HepG2 (cell line): ENCODE results near the gene CGREF1. TPM values are rescaled to one million over a fixed set of nuclear protein-coding genes. Genes with fewer than 3 reads are reported as not detected.

Experiments
- CREB1 ChIP-seq, 2 experiments: fragments of 450-650 bp in 1 of 2; IDR thresholded peaks; 2 replicates each; pipeline ENCODE4 v1.6.1; 2016 to 2017; ENCODE audit warnings: control low read depth in 1 of 2, mild to moderate bottlenecking in 1 of 2, missing compliant biosample characterization in 1 of 2, missing genetic modification characterization in 1 of 2
- DMAP1 ChIP-seq: IDR thresholded peaks from 2 replicates; pipeline ENCODE4 v1.6.1; 2016
- HIVEP1 ChIP-seq: sonication (generic); formaldehyde crosslinking; IDR thresholded peaks from 2 replicates; pipeline ENCODE4 v1.4.0; 2020; ENCODE audit warnings: mild to moderate bottlenecking, missing genetic modification reagents
- HNF1A ChIP-seq, 2 experiments: sonication (generic) in 1 of 2; formaldehyde crosslinking in 1 of 2; IDR thresholded peaks; 2 replicates each; pipeline versions ENCODE4 v1.4.0 to v1.6.1; 2016 to 2020; ENCODE audit warnings: borderline replicate concordance in 1 of 2, low read depth in 1 of 2, mild to moderate bottlenecking in 1 of 2, missing genetic modification reagents in 1 of 2
- KDM2A ChIP-seq: sonication (generic); formaldehyde crosslinking; IDR thresholded peaks from 2 replicates; pipeline ENCODE4 v1.4.0; 2020; ENCODE audit warnings: low read depth, missing genetic modification reagents, borderline replicate concordance
- MED13 ChIP-seq: sonication (generic); formaldehyde crosslinking; IDR thresholded peaks from 2 replicates; pipeline ENCODE4 v1.5.0; 2020; ENCODE audit warnings: missing genetic modification reagents
- MEIS1 ChIP-seq: sonication (generic); formaldehyde crosslinking; IDR thresholded peaks from 2 replicates; pipeline ENCODE4 v1.9.0; 2021; ENCODE audit warnings: mild to moderate bottlenecking, missing genetic modification reagents, moderate library complexity, borderline replicate concordance
- MTA1 ChIP-seq: sonication (generic); formaldehyde crosslinking; IDR thresholded peaks from 2 replicates; pipeline ENCODE4 v1.4.0; 2020; ENCODE audit warnings: missing genetic modification reagents, mild to moderate bottlenecking, borderline replicate concordance
- ZNF318 ChIP-seq: sonication (generic); formaldehyde crosslinking; IDR thresholded peaks from 2 replicates; pipeline ENCODE4 v1.4.0; 2020; ENCODE audit warnings: mild to moderate bottlenecking, missing genetic modification reagents
- ZNF761 ChIP-seq: sonication (generic); formaldehyde crosslinking; conservative IDR thresholded peaks from 2 replicates; pipeline ENCODE4 v1.4.0; 2020; ENCODE audit warnings: mild to moderate bottlenecking, missing genetic modification reagents
- ZNF850 ChIP-seq: sonication (generic); formaldehyde crosslinking; conservative IDR thresholded peaks from 2 replicates; pipeline ENCODE4 v1.9.0; 2021; ENCODE audit warnings: mild to moderate bottlenecking, missing genetic modification reagents
- polyA plus RNA-seq, 8 experiments: library from polyadenylated mRNA; depleted of rRNA in 3 of 8; stranded (reverse) in 7 of 8; unstranded in 1 of 8; fragments of >200 nt; fragmentation: Illumina TruSeq in 4 of 8; extraction: Trizol in 4 of 8; gene quantifications; 2 replicates each; pipeline versions ENCODE4 v1.2.1 to v1.2.3, GENCODE V29; 2011 to 2016; ENCODE audit warnings: low read depth in 4 of 8, missing spikeins in 1 of 8, mixed read lengths in 1 of 8; ENCODE audit not compliant: insufficient read depth in 1 of 8
- total RNA-seq, 5 experiments: library from RNA; depleted of rRNA; stranded (reverse); fragments of >200 nt; fragmentation: Illumina TruSeq; extraction: Trizol; gene quantifications; 2 replicates each; pipeline ENCODE4 v1.2.3, GENCODE V29; 2016; ENCODE audit warnings: low read depth in 1 of 5
- TF ChIP-seq, protein P1 (sequence below): sonication (generic); formaldehyde crosslinking; IDR thresholded peaks from 2 replicates; pipeline ENCODE4 v1.4.0; 2020; ENCODE audit warnings: missing genetic modification reagents
- TF ChIP-seq, protein P2 (sequence below): sonication (generic); formaldehyde crosslinking; IDR thresholded peaks from 2 replicates; pipeline ENCODE4 v1.4.0; 2020; ENCODE audit warnings: missing genetic modification reagents

The CGREF1 gene
- total and polyA plus RNA-seq, 2 of the 13 experiments (the other 11 are each of a cell fraction or from before 2014, with no cell fraction given) = 13.9 to 23.4 TPM

DNA sequence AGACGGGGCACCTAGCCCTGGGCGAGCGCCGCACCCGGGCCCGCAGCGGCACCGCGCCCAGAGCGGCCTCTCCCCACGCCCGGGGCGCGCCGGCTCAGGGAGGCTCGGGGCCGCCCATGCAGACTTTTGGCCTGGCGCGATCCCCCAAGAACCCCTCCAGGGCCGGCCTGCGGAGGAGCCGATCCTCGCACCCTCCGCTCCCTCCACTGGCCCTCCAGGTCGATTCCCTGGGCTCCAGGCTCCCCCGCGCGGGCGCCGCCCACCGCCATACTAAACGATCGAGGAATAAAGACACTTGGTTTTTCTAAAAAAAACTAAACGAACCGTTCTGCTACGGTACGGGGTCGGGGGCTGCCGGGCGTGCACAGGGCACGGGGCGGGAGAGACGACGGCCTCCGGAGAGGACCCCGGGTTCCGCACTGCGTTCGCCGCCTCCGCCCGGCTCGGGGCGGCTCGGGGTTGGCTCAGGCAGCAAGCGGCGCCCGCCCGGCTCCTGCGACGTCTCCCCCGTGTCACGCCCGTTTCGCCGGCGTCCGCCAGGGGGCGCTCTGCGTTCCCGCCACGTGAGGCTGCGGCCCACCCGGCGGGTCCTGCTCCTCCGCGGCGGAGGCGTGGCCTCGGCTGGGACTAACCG is 32.7 kb downstream of the CGREF1 start (continued):
- 0 out of 2 replicates have a peak, but pooled peaks have one; percentile 12 for TF ChIP-seq ZNF318 (CRISPR knock-in tag)
- TF ChIP-seq, protein P1, sequence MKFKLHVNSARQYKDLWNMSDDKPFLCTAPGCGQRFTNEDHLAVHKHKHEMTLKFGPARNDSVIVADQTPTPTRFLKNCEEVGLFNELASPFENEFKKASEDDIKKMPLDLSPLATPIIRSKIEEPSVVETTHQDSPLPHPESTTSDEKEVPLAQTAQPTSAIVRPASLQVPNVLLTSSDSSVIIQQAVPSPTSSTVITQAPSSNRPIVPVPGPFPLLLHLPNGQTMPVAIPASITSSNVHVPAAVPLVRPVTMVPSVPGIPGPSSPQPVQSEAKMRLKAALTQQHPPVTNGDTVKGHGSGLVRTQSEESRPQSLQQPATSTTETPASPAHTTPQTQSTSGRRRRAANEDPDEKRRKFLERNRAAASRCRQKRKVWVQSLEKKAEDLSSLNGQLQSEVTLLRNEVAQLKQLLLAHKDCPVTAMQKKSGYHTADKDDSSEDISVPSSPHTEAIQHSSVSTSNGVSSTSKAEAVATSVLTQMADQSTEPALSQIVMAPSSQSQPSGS (CRISPR knock-in tag) = peak; percentile 54; the same call in 1 of the 2 replicates
- TF ChIP-seq HNF1A (IDR thresholded peaks at IDR 0.05; ENCODE audit: low read depth) = no peak
- TF ChIP-seq HNF1A (CRISPR knock-in tag; IDR thresholded peaks at IDR 0.05; ENCODE audit: borderline replicate concordance) = peak; percentile 84
- peak; percentile 96 for TF ChIP-seq KDM2A (CRISPR knock-in tag)
- TF ChIP-seq MEIS1 (CRISPR knock-in tag) = peak; percentile 85; the same call in 1 of the 2 replicates
- peak; percentile 62; the same call in 1 of the 2 replicates for TF ChIP-seq CREB1 (IDR thresholded peaks at IDR 0.05)
- TF ChIP-seq CREB1 (CRISPR knock-in tag; IDR thresholded peaks at IDR 0.05) = no peak
- 0 out of 2 replicates have a peak, but pooled peaks have one; percentile 54 for TF ChIP-seq ZNF761 (CRISPR knock-in tag)
- peak; percentile 81 for TF ChIP-seq DMAP1
- no peak for TF ChIP-seq ZNF850 (CRISPR knock-in tag)
- TF ChIP-seq, protein P2, sequence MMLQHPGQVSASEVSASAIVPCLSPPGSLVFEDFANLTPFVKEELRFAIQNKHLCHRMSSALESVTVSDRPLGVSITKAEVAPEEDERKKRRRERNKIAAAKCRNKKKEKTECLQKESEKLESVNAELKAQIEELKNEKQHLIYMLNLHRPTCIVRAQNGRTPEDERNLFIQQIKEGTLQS (CRISPR knock-in tag) = peak; percentile 58
- TF ChIP-seq HIVEP1 (CRISPR knock-in tag) = no peak
- peak; percentile 90; the same call in 1 of the 2 replicates for TF ChIP-seq MED13 (CRISPR knock-in tag)
- peak; percentile 69 for TF ChIP-seq MTA1 (CRISPR knock-in tag)
